H54 (cell line): ENCODE results near the gene HPS6.

Experiments used
- DNase-seq: peaks from one replicate; pipeline ENCODE4 v3.0.0; 2011; ENCODE audit warnings: low spot score, mixed read lengths; ENCODE audit not compliant: insufficient read length
- FAIRE-seq: peaks from 3 replicates; lab custom pipeline; 2011; peaks lifted over from hg19 to GRCh38; lab: Jason Lieb, UNC
- POLR2A ChIP-seq: IDR thresholded peaks from 2 replicates; pipeline ENCODE4 v1.6.1; 2011; ENCODE audit warnings: low read depth, mild to moderate bottlenecking, low read length

Gene HPS6

DNA sequence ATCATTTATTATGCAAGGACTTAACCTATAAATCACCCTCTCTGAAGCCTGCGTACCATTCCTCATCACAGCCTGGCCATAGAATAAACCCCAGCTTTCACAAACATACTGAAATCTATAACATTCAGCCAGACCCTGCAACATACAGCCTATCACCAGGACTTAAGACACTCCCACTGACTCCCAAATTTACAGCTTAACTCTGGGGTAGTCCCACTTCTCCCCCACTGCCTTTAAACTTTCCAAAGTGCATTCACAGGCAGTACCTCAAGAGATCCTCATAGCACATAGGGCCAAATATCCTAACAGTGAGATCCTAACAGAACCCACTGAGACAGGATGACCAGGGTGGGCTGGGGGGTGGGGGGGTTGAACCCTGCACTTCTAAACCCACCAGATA lies 51.5 kb downstream of the HPS6 start:
- no peak for TF ChIP-seq POLR2A
- FAIRE-seq (no peak), DNase-seq (no peak)
